Right lobe of liver (tissue), 6 donors: Measurements from ENCODE around the gene LRRC8D. TPM values are rescaled to one million over a fixed set of nuclear protein-coding genes. Genes with fewer than 3 reads are reported as not detected.

Source experiments
- ATAC-seq, 4 donors: fragments of 200-7000 bp; cut with Tn5 transposase; one replicate each; pipeline ENCODE4 v1.9.1; 2020; ENCODE audit warnings: mild to moderate bottlenecking in 4 of 4, moderate library complexity in 4 of 4
- DNase-seq, 3 donors: peaks; one replicate each; pipeline ENCODE4 v3.0.0-alpha.2; 2020
- H3K27ac ChIP-seq, 3 donors: fragments of 200-600 bp; one replicate each; pipeline ENCODE4 v1.8.0; 2022
- H3K27me3 ChIP-seq, 2 donors: fragments of 200-600 bp; one replicate each; pipeline ENCODE4 v1.8.0; 2022
- H3K36me3 ChIP-seq, 4 donors: fragments of 200-600 bp; sonication (generic) in 1 of 4; one replicate each; pipeline versions ENCODE4 v1.5.1 to v1.8.0; 2017 to 2022; ENCODE audit warnings: control low read depth in 1 of 4
- H3K4me1 ChIP-seq, 4 donors: fragments of 200-600 bp; sonication (generic) in 1 of 4; one replicate each; pipeline versions ENCODE4 v1.5.1 to v1.8.0; 2017 to 2022; ENCODE audit warnings: control low read depth in 1 of 4
- H3K4me3 ChIP-seq, 3 donors: fragments of 200-600 bp; one replicate each; pipeline ENCODE4 v1.8.0; 2022
- H3K9me3 ChIP-seq, 4 donors: fragments of 200-600 bp; sonication (generic) in 1 of 4; one replicate each; pipeline versions ENCODE4 v1.5.1 to v1.8.0; 2017 to 2022; ENCODE audit warnings: control low read depth in 1 of 4
- CTCF ChIP-seq, 4 donors: fragments of 200-600 bp in 3 of 4; fragments of 450-650 bp in 1 of 4; IDR thresholded peaks; one replicate each; pipeline versions ENCODE4 v1.5.1 to v1.8.0; 2016 to 2022; ENCODE audit warnings: antibody characterized with exemption in 4 of 4, mild to moderate bottlenecking in 2 of 4
- POLR2A ChIP-seq: fragments of 450-650 bp; IDR thresholded peaks from one replicate; pipeline ENCODE4 v1.6.1; 2017; ENCODE audit warnings: antibody characterized with exemption, mild to moderate bottlenecking
- WGBS: methylation state at CpG from one replicate; pipeline ENCODE4 v1.1.6; 2018; ENCODE audit warnings: low coverage, low lambda C conversion rate; ENCODE audit not compliant: insufficient coverage; ENCODE audit errors: missing lambda C conversion rate; 5-methylcytosine and 5-hydroxymethylcytosine counted together
- intact Hi-C, 2 donors: fragments of 100-400 bp; cut with DNase I; formaldehyde crosslinking; loops; one replicate each; pipeline versions ENCODE4 v1.11.2 to v1.14.1; 2022
- total RNA-seq, 6 experiments: library from RNA; depleted of rRNA in 2 of 6; stranded (reverse); fragments of >200 nt in 2 of 6; fragmentation: NEBNext Ultra II Directional in 3 of 6; extraction: Animal tissue kit (Norgen Biotek cat#: 25700) in 3 of 6; gene quantifications; one replicate each; pipeline versions ENCODE4 v1.1.0 to v1.2.4, GENCODE V29; 2016 to 2023
- donor health status: DM: no; HTN: yes; CAD: no.
- donor health status: DM: no; HTN: no; CAD: no.
- donor health status: DM: no; HTN: no; CAD: no.
- donor health status: DM: no; HTN: yes; CAD: no.
- donor health status: DM: no; HTN: yes; CAD: no.

LRRC8D gene
- total RNA-seq, 6 experiments from 2014 or later = 11.5 to 22.1 (median 19.3) TPM

- ATAC-seq (peak in 2 of 4 donors; percentile 26 to 27), DNase-seq (peak in 1 of 3 donors; percentile 20)
- 28% methylated on average over 16 of the region's 17 CpGs for WGBS
- Histone ChIP-seq H3K9me3 (no peaks in the 10 kb centered on the region), H3K27me3 (no peaks in the 10 kb centered on the region), H3K4me3 (peak overlapping the region; percentile 81 to 89 (median 83)), H3K36me3 (no peaks in the 10 kb centered on the region), H3K27ac (peak overlapping the region; percentile 71 to 84 (median 81)), H3K4me1 (peaks cover 0 to 16% (median 5%) of the 10 kb centered on the region in 4 donors)
- no peak for TF ChIP-seq CTCF (IDR thresholded peaks at IDR 0.05)
- TF ChIP-seq POLR2A = no peak
- intact Hi-C loops = no loop called here
Measured at GRCh38 chr1:89822109-89822962, 1.5 kb downstream of the LRRC8D start.

- intact Hi-C loops = no loop called here
- 20% methylated on average over 4 of the region's 4 CpGs for WGBS
- Histone ChIP-seq H3K4me3 (no peak overlapping the region), H3K9me3 (no peaks in the 10 kb centered on the region), H3K27me3 (no peaks in the 10 kb centered on the region), H3K4me1 (peaks cover 0 to 16% (median 5%) of the 10 kb centered on the region in 4 donors), H3K27ac (peak overlapping the region in 1 of 3 donors; percentile 84), H3K36me3 (no peaks in the 10 kb centered on the region)
- no peak for DNase-seq
- TF ChIP-seq POLR2A (no peak), CTCF (IDR thresholded peaks at IDR 0.05) (no peak)
- peak in 3 of 4 donors; percentile 19 to 50 (median 37) for ATAC-seq
Measured at GRCh38 chr1:89822999-89823628, 2.3 kb downstream of the LRRC8D start.

GRCh38 chr1:89823679-89824292 is 3.0 kb downstream of the LRRC8D start:
- ATAC-seq = no peak
- no peaks in the 10 kb centered on the region for H3K9me3 ChIP-seq
- 65% methylated on average over 6 of the region's 6 CpGs for WGBS
- no peak overlapping the region for H3K4me3 ChIP-seq
- H3K27ac ChIP-seq = no peak overlapping the region
- H3K36me3 ChIP-seq = no peaks in the 10 kb centered on the region
- DNase-seq = no peak
- no peaks in the 10 kb centered on the region for H3K27me3 ChIP-seq
- H3K4me1 ChIP-seq = peaks cover 0 to 16% (median 5%) of the 10 kb centered on the region in 4 donors
- TF ChIP-seq POLR2A = no peak
- TF ChIP-seq CTCF (IDR thresholded peaks at IDR 0.05) = no peak
- intact Hi-C loops = no loop called here

GRCh38 chr1:89826594-89826993 is 5.8 kb downstream of the LRRC8D start:
- H3K27me3 ChIP-seq = no peaks in the 10 kb centered on the region
- WGBS = 0% methylated on average over 3 of the region's 3 CpGs
- peaks cover 0 to 17% (median 8%) of the 10 kb centered on the region in 4 donors for H3K4me1 ChIP-seq
- H3K27ac ChIP-seq = no peak overlapping the region
- intact Hi-C loops = no loop called here
- H3K9me3 ChIP-seq = no peaks in the 10 kb centered on the region
- H3K4me3 ChIP-seq = no peak overlapping the region
- no peaks in the 10 kb centered on the region for H3K36me3 ChIP-seq
- no peak for DNase-seq
- ATAC-seq = peak in 1 of 4 donors; percentile 54
- TF ChIP-seq POLR2A = no peak
- TF ChIP-seq CTCF (IDR thresholded peaks at IDR 0.05) = no peak
